ENCODE measurements around the gene AP4M1. TPM values are rescaled to one million over a fixed set of nuclear protein-coding genes. Genes with fewer than 3 reads are reported as not detected.

The AP4M1 gene
- total RNA-seq, 4 donors from 2014 or later = 21.8 to 29.3 (median 24.7) TPM

DNA sequence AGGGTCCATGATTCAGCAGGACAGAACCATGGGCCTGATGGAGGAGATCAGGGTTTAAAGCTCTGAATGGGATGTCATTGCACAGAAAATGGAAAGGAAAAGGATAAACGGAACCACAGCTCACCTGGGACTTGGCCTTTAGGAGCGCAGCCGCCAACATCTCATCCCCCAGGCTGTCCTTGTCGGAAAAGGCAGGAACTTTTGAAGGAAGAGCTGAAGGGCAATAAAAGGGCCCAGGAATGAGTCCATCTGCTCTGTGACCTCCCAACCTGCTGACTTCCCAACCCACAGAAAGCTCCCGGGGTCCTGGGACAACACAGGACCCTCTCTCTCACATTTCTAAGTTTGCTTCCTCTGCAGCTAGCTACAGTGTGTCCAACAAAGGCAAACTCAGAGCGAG lies 26.0 kb upstream of the AP4M1 start:
- no peak for TF ChIP-seq POLR2AphosphoS5 (IDR thresholded peaks at IDR 0.05)
- TF ChIP-seq EP300 (IDR thresholded peaks at IDR 0.05) = no peak
- no peak for TF ChIP-seq CTCF (IDR thresholded peaks at IDR 0.05)
- TF ChIP-seq POLR2A (IDR thresholded peaks at IDR 0.05) = no peak
- H3K27ac ChIP-seq = no peak overlapping the region
- peaks cover 0 to 24% (median 0%) of the 10 kb centered on the region in 3 donors for H3K9me3 ChIP-seq
- peaks cover 0 to 28% (median 13%) of the 10 kb centered on the region in 3 donors for H3K4me1 ChIP-seq
- 92% methylated on average over 5 of the region's 6 CpGs; no CpG with 5 or more reads in 1 of the 2 donors for WGBS, 2 donors (ENCODE audit: low coverage in 1 of 2)
- no peak overlapping the region for H3K4me3 ChIP-seq
- H3K27me3 ChIP-seq = no peaks in the 10 kb centered on the region
- H3K36me3 ChIP-seq = peaks cover 15 to 98% of the 10 kb centered on the region in 2 donors
- no peak for ATAC-seq

DNA sequence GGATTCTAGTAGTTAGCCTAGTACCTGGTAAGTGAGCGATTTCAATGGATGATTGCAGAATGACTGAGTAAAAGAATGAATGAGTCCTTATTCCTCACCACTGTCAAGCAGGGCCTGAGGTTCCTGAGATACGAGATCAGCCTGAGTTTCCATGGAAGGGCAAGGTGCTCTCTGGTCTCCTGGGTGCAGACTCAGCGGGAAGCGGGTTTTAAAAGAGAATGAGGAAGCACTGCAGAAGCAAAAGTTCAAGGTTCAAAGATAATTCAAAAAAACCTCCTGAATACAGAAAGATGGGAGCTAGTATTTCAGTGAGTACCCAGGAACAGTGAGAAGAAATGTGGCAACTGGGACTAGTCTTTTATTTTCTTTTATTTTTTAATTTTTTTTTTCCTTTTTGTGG lies 24.2 kb upstream of the AP4M1 start:
- peaks cover 0 to 39% (median 22%) of the 10 kb centered on the region in 3 donors for H3K4me1 ChIP-seq
- ATAC-seq = no peak
- H3K27ac ChIP-seq = no peak overlapping the region
- H3K9me3 ChIP-seq = peaks cover 0 to 6% (median 0%) of the 10 kb centered on the region in 3 donors
- H3K36me3 ChIP-seq = peaks cover 5 to 80% of the 10 kb centered on the region in 2 donors
- no peak overlapping the region for H3K4me3 ChIP-seq
- WGBS, 2 donors (ENCODE audit: low coverage in 1 of 2) = 84 to 88% methylated on average over 4 of the region's 4 CpGs
- no peaks in the 10 kb centered on the region for H3K27me3 ChIP-seq
- no peak for TF ChIP-seq EP300 (IDR thresholded peaks at IDR 0.05)
- TF ChIP-seq POLR2A (IDR thresholded peaks at IDR 0.05) = no peak
- no peak for TF ChIP-seq CTCF (IDR thresholded peaks at IDR 0.05)
- TF ChIP-seq POLR2AphosphoS5 (IDR thresholded peaks at IDR 0.05) = no peak

DNA sequence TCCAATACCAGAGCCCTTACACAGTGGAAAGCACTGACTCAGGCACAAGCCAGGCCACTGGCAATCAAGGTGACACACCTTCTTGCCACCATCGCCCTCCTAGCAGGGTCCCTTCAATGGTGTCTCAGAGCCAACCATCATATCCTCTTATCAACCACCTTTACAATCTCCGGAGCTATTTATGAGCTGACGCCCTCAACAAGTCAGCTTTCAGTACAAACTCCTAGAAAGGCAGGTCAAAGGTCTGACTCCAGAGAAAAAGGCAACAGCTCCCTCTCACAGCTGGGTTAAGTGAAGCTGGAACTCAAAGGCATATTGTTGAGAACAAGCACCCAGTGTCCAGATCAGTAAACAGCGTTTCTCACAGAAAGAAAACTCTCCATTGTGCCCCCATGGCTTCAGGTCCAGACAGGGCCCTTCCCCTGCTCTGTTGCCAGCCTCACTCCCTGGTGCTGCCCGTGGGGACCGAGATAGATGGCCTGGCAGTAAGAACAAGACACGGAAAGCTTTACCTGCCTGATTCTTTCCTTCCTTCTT lies 22.4 kb upstream of the AP4M1 start:
- no peak for ATAC-seq

GRCh38 chr7:100080907-100081534 lies 20.4 kb upstream of the AP4M1 start:
- 0 to 1% methylated on average over 5 to 10 of the region's 34 CpGs for WGBS, 2 donors (ENCODE audit: low coverage in 1 of 2)
- no peak for ATAC-seq

More for the DNA sequence above, 22.4 kb upstream of the AP4M1 start:
- Histone ChIP-seq H3K4me3 (no peak overlapping the region), H3K27me3 (no peaks in the 10 kb centered on the region), H3K4me1 (peaks cover 0 to 47% (median 22%) of the 10 kb centered on the region in 3 donors), H3K27ac (no peak overlapping the region), H3K36me3 (peaks cover 0 to 61% of the 10 kb centered on the region in 2 donors), H3K9me3 (no peaks in the 10 kb centered on the region)
- 53 to 70% methylated on average over 2 to 7 of the region's 7 CpGs for WGBS, 2 donors (ENCODE audit: low coverage in 1 of 2)
- no peak for TF ChIP-seq CTCF (IDR thresholded peaks at IDR 0.05)
- TF ChIP-seq POLR2A (IDR thresholded peaks at IDR 0.05) = no peak
- no peak for TF ChIP-seq EP300 (IDR thresholded peaks at IDR 0.05)
- no peak for TF ChIP-seq POLR2AphosphoS5 (IDR thresholded peaks at IDR 0.05)

GRCh38 chr7:100081535-100082102 lies 19.8 kb upstream of the AP4M1 start, which contains the start of gene ZNF3:
Gene ZNF3 (minus strand): TSS chr7:100081723. CDS start chr7:100077357, 4,366 bp downstream.
- TF ChIP-seq EP300 (IDR thresholded peaks at IDR 0.05) = no peak
- peak; percentile 46 to 70 for TF ChIP-seq POLR2A (IDR thresholded peaks at IDR 0.05)
- peak in 3 of 4 experiments; percentile 96 for TF ChIP-seq CTCF (IDR thresholded peaks at IDR 0.05)
- TF ChIP-seq POLR2AphosphoS5 (IDR thresholded peaks at IDR 0.05) = peak; percentile 86
- whole genome bisulfite sequencing, 2 donors (ENCODE audit: low coverage in 1 of 2) = no CpG with 5 or more reads among the region's 55 CpGs
- Histone ChIP-seq H3K36me3 (peaks cover 0 to 36% of the 10 kb centered on the region in 2 donors), H3K9me3 (no peaks in the 10 kb centered on the region), H3K4me3 (peak within 1 kb of the TSS; percentile 59 to 76), H3K27ac (peak within 1 kb of the TSS; percentile 41 to 90 (median 86)), H3K27me3 (no peaks in the 10 kb centered on the region), H3K4me1 (peaks cover 0 to 47% (median 22%) of the 10 kb centered on the region in 3 donors)
- peak; percentile 100 for ATAC-seq

More at GRCh38 chr7:100080907-100081534, 20.4 kb upstream of the AP4M1 start:
- no peak for TF ChIP-seq EP300 (IDR thresholded peaks at IDR 0.05)
- no peak for TF ChIP-seq POLR2AphosphoS5 (IDR thresholded peaks at IDR 0.05)
- peaks cover 0 to 42% of the 10 kb centered on the region in 2 donors for H3K36me3 ChIP-seq
- peak overlapping the region; percentile 41 to 90 (median 86) for H3K27ac ChIP-seq
- H3K27me3 ChIP-seq = no peaks in the 10 kb centered on the region
- peak overlapping the region; percentile 59 to 76 for H3K4me3 ChIP-seq
- H3K9me3 ChIP-seq = no peaks in the 10 kb centered on the region
- H3K4me1 ChIP-seq = peaks cover 0 to 47% (median 22%) of the 10 kb centered on the region in 3 donors

Data from gastroesophageal sphincter (tissue), 4 donors.